Stimulated activated CD4-positive, alpha-beta T cell treated with anti-CD3 and anti-CD28 coated beads, Interleukin-12 subunit alpha, Interleukin-12 subunit beta, amount 100 ng/mL, for 4 hours (primary cell): ENCODE data around the gene C11orf65.
"Not testable (repeated sequence)": the region's sequence is repeated elsewhere in the genome, so short reads cannot be mapped to it uniquely, and the experiment has no call there.

ENCODE experiments used
- DNase-seq: peaks from one replicate; pipeline ENCODE4 v3.0.0-alpha.2; 2020

Gene C11orf65

DNA sequence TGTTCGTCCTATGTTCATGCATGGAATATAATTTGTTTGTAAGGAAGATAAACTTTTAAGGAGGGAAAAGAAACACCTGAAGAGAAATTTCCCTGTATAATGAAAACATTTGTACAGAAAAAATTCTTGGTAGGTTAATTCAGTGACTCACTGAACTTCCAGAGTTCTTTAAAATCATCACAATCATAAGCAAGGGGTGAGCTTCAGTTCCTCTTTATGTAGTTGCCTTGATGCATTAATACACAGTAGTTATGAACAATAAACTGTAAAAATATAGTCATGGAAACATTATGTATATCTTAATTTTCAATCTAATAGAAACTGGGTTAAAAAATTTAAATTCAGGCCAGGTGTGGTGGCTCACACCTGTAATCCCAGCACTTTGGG is 1.1 kb upstream of the C11orf65 start:
- DNase-seq: no peak

DNA sequence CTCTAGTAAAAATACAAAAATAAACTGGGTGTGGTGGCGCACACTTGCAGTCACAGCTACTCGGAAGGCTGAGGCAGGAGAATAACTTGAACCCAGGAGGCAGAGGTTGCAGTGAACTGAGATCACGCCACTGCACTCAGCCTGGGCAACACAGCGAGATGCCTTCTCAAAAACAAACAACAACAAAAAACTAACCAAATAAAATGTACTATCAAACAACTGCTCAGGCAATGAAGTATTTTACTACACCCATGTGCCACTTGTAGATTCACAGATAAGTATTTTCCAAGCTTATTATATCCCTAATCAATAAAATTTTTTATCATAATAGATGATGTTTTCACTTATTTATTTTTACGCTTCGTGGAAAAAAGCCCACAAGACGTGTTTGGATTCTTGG is 924 bp downstream of the C11orf65 start:
- no peak for DNase-seq

DNA sequence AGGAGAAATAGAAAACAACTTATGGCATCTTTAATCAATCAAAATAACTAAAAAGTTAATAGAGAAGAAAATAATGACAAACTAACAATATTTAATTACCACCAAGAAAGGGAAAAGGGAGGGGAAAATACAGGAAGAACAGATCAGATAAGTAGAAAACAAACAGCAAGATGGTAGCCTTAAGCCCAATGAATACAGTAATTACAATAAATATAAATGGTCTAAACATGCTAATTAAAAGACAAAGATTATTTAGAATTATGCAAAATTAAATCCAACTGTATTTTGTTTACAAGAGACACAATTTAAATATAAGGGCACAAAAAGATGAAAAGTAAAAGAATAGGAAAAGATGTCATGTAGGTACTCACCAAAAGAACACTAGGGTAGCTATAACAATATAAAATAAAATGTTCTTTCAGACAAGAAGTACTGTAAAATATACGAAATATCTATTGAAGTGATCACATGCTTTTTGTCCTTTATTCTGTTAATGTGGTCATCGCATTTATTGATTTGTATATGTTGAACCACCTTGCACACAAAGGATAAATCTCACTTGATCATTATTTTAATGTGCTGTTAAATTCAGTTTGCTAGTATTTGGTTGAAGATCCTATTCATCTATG is 14.0 kb downstream of the C11orf65 start:
- DNase-seq: no peak

DNA sequence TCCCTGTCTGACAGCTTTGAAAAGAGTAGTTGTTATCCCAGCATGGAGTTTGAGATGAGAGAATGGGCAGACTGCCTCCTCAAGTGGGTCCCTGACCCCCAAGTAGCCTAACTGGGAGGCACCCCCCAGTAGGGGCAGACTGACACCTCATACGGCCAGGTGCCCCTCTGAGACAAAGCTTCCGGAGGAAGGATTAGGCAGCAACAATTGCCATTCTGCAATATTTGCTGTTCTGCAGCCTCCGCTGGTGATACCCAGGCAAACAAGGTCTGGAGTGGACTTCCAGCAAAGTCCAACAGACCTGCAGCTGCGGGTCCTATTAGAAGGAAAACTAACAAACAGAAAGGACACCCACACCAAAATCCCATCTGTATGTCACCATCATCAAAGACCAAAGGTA is 25.9 kb downstream of the C11orf65 start:
- not testable (repeated sequence) for DNase-seq

DNA sequence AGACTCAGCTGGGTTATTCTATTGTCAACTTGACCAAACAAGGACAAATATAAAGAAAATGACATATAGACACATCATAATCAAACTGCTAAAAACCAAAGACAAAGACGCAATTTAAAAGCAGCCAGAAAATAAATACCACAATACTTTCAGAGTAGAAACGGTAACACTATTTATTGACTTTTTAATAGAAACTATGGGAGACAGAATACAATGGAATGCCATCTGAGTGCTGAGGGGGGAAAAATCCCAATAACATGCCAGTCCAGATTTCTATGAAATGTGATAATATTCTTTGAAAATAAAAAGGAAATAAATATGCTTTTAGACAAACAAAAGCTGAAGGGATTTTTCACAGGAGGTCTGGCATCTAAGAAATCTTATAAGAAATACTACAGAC is 30.7 kb downstream of the C11orf65 start:
- DNase-seq: no peak

DNA sequence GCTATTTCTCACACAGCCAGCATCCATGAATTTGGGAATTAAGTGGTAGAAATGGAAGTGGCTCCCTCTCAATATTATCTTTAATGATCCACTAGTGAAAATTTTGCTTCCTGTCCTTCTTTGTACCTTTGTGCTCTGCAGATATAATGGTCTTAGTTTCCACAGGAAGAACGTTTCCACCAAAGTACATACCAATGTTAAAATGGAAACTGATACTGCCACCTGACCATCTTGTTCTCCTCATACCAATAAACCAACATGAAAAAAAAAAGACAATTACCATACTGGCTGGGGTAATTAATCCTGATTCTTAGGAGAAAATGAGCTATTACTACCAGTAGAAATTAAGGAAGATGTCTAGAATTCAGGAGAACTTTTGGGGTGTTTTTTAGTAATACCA is 32.3 kb downstream of the C11orf65 start:
- no peak for DNase-seq

DNA sequence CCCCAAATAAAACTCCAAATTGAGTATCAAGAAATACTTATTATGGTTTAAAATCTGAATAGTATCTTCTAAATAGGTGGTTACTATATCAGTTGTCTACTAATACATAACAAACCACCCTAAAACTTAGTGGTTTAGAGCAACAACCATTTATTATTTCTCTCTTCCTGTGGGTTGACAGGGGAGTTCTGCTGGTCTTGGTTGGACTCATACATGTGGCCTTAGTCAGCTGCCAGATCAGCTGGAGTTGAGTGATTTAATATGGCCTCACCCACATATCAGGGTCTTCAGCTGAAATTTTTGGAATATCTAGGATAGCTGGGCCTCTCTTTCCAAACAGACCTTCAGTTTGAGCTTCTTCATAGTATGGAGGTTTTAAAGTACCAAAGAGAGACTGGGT is 34.5 kb downstream of the C11orf65 start:
- no peak for DNase-seq

DNA sequence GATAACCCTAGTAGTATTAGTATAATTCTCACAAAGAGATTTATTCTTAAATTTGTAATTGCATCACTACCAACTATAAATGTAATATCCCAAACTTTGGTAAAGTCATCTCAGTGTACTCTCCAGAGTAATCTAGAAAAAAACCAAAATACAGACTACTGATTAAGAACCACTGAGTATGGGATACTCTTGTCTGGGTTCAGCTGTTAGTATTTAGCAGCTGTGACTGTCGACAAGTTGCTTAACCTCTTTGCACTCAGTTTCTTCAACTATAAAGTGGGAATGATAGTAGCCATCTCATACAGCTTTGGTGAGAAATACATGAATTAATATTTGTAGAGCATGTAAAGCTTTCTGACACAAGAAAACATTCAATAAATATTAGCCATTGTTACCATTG is 35.3 kb downstream of the C11orf65 start:
- no peak for DNase-seq

DNA sequence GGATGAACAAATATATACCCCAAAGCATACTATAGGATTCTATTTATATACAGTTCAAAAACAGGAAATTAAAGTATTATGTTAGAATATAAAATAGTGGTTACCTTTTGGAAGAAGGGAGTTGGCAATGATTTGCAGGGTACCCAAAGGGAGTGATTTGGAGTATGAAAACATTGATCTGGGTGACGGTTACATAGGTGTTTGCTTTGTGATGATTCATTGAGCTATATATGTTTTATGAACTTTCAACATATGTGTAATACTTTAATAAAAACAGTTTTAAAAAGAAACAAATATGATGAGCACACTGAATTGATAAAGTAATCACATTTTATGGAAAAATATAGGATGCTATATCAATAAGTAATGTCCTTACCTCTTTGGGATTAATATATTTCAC is 36.0 kb downstream of the C11orf65 start:
- no peak for DNase-seq

DNA sequence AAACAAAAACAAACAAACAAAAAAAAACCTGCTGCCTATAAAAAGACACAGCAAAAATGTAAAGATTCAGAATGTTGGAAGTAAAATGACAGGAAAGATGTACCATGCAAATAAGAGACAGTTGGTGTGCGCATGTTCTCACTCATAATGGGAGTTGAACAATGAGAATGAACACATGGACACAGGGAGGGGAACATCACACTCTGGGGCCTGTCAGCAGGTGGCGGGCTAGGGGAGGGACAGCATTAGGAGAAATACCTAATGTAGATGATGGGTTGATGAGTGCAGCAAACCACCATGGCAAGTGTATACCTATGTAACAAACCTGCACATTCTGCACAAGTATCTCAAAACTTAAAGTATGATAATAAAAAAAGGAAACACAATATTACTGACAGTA is 49.8 kb downstream of the C11orf65 start:
- peak; percentile 10 for DNase-seq

DNA sequence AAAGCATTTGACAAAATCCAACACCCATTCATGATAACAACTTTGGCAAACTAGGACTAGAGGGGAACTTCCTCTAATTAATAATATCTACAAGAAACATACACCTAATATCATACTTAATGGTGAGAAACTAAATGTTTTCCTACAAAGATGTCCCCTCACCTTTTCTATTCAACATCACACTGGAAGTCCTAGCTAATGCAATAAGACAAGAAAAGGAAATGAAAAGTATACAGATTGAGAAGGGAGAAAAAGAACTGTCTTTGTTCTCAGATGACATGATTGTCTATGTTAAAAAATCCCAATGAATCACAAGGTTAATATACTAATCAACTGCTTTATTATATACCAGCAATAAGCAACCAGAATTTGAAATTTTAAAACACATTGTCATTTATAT is 52.4 kb downstream of the C11orf65 start:
- no peak for DNase-seq

DNA sequence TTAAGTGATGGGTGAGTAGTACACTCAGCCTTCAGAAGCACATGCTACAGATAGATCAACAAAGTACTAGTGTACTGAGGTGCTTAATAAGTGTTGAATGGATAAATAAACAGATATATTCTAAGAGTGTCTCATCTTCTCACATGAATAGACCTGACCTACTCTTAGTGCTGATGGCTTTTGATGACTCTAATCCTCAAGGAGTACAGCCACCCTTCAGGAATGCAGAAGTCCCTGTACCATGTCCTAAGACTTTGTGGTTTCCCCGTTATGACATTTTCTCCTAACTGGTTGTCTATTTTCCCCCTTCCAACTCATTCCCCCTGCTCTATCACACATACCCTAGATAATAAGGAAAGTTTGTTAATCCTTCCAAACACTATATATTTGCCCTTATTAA is 61.6 kb downstream of the C11orf65 start:
- DNase-seq: no peak

DNA sequence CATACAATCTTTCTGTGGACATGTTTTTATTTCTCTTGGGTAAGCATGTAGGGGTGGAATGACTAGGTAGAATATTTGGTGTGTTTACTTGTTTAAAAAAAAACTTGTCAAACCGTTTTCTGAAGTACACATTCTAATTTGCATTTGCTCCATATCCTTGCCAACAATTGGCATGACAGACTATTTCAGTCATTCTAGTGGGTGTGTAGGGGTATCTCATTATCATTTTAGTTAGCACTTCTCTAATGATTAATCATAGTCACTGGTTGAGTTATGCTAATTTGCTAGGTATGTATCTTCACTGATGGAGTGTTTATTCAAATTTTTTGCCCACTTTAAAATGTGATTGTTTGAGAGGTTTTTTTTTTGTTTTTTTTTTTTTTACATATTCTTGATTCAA is 64.3 kb downstream of the C11orf65 start:
- DNase-seq: no peak

DNA sequence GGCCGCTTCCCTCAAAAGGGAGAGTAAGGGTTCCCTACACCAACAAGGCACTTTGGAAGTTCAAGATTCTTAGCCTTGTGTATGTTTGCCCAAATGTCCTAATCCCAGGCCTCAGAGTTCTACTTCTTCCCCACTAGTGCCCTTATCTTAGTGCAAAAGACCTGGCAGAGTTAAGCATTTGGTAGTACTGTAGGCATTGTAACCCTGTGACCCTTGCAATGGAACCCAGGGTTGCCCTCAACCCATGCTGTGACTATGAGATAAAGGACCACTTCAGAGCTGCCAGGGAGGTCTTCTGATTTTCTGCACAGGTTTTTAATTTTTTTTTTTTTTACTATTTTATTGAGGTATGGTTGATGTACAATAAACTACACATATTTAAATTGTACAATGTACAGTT is 65.1 kb downstream of the C11orf65 start:
- DNase-seq: no peak

DNA sequence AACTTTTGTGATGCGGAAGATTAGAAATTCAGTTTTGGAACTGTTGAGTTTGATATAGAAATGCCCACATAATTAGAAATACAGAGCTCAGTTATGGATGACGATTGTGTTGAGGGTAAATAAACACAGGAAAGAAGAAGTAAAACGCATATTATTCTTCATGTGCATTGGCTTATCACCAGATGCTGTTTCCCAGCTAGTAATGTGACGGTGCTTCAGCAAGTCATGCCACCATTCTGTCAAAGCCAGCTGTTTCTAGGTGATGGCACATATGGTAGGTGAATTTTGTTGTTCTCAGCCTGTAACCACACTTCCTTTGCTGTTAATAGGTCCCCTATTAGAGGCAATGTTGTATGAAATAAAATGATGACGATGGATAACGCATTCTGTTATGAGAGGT is 68.9 kb downstream of the C11orf65 start:
- DNase-seq: no peak

DNA sequence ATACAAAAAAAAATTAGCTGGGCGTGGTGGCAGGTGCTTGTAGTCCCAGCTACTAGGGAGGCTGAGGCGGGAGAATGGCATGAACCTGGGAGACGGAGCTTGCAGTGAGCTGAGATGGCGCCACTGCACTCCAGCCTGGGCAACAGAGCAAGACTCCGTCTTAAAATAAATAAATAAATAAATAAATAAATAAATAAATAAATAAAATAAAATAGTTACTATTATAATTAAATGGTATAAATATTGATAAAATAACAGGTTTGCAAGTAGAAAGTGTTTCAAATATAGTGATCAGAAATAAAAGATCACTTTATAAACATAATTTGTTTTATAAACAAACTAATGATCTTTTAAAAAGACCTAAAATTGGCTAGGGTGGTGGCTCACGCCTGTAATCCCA is 70.7 kb downstream of the C11orf65 start:
- DNase-seq: not testable (repeated sequence)

DNA sequence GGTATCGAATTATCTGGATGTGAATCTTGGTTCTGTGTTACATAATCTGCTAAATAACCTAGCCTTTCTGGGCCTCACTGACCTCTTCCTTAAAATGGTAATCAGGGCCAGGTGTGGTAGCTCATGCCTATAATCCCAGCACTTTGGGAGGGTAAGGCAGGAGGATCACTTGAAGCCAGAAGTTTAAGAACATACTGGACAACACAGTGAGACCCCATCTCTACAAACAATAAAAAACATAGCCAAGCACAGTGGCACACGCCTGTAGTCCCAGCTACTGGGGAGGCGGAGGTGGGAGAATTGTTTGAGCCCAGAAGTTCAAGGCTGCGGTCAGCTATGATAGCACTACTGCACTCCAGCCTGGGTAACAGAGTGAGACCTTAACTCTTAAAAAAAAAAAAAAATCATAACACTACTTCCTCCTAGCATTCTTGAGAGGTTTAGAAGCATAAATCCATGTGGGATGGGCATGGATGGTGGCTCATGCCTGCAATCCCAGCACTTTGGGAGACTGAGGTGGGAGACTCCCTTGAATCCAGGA is 72.5 kb downstream of the C11orf65 start:
- no peak for DNase-seq

DNA sequence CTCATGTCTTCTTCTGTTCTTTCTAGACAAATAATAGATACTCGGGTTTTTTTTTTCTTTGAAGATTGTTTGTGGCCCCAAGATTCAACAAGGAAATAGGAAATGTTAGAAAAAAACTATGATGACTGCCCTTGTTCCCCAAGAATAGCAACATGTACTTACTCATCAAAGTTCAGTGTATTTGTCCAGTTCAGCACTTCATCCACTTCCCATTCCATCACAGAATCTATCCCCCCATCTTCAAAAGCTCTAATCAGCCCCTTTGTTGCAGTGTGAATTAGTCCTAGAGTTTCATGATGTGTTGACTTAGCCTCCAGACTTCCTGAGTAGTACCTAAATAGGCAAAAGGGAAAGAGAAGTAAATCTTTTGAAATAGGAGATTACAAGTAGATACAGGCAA is 74.3 kb downstream of the C11orf65 start:
- no peak for DNase-seq

DNA sequence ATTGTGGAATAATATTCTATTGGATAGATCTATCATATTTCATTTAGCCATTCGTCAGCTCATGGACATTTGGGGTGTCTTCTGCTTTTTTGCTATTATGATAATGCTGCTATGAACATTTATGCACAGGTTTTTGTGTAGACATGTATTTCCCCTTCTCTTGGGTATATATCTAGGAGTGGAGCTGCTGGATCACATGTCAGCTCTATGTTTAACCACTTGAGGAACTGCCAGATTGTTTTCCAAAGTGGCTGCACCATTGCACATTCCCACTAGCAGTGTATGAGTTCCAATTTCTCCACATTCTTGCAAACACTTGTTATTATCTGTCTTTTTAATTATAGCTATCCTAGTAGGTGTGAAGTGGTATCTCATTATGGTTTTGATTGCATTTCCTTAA is 75.0 kb downstream of the C11orf65 start:
- DNase-seq: no peak

DNA sequence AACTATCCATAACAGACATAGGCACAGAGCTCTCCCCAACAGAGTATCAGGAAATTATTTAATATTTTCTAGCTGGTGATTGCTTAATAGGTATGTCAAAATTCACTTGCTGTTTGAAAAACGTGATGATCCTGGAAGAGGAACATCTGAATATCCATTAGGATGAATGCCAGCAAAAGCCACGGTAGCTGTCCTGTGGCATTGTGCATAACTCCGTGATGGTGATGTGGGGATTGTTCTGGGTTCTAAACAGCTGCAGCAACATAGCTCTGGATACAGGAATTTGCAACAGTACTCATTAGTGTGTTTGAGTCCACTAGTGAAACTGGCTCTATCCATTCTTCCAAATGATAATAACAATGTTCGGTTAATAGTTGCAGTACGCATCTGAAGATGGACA is 78.8 kb downstream of the C11orf65 start:
- no peak for DNase-seq

DNA sequence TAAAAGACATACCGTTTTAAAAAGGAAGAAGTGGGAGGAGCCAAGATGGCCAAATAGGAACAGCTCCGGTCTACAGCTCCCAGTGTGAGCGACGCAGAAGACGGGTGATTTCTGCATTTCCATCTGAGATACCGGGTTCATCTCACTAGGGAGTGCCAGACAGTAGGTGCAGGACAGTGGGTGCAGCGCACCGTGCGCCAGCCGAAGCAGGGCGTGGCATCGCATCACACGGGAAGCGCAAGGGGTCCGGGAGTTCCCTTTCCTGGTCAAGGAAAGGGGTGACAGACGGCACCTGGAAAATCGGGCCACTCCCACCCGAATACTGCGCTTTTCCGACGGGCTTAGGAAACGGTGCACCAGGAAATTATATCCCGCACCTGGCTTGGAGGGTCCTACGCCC is 93.8 kb downstream of the C11orf65 start:
- not testable (repeated sequence) for DNase-seq

DNA sequence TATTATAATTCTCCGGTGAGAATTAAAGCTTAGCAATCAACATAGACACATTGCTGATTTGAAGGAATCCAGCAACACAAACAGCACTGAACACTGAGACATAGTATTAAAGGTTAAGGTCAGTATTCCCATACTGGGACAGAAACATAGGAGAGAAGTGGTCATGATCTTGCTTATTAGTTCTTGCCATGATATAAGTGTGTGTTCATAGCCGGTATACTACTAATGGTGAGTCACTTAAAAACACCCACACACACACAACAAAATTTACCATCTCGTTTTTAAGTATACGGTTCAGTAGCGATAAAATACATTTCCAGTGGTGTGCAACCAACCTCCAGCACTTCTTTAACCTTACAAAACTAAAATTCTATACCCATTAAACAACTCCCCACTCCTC is 96.3 kb downstream of the C11orf65 start:
- DNase-seq: no peak

DNA sequence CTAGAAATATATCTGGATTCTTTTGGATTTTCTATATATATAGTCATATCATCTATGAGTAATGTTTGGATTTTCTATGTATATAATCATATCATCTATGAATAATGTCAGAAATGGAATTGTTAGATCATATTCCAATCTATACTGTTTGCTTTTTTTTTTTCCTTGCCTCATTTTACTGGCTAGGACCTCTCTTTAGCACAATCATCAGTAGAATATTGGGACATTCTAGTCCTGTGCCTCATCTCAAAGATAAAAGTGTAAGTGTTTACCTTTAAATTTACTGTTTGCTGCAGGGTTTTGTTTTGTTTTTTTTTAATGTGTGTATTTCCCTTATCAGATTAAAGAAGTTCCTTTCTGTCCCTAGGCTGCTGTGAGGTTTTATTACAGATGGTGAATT is 97.0 kb downstream of the C11orf65 start:
- no peak for DNase-seq

DNA sequence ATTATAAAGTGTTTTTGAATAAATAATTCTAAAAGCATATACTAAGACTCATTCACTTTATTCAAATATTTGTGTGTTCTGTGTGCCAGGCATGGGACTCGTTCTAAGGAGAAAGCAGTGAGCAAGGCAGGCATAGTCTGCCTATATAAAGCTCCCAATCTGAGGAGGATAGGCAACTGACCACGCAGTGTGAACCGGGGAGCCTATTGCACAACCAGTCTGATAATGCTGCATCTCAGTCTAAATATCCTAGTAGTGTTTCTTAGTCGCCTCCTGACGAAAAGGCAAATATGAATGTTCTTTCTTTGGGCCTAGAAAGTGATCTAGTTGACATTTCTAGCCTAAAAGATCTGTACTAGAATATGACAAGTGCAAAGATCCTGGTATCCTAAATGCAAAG is 98.3 kb downstream of the C11orf65 start:
- no peak for DNase-seq

DNA sequence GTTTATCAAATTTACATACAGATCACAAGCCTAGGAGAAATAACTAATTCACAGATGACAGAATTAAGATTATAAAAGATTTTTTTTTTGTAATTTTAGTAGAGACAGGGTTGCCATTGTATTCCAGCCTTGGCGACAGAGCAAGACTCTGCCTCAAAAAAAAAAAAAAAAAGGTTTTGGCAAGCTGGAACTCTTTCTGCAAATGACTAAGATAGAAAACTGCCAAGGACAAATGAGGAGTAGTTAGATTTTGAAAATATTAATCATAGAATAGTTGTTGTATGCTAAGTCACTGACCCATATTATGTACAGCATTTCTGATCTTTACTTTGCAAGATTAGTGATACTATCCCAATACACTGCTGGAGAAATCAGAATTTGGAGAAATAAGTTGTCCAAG is 99.2 kb downstream of the C11orf65 start:
- no peak for DNase-seq

DNA sequence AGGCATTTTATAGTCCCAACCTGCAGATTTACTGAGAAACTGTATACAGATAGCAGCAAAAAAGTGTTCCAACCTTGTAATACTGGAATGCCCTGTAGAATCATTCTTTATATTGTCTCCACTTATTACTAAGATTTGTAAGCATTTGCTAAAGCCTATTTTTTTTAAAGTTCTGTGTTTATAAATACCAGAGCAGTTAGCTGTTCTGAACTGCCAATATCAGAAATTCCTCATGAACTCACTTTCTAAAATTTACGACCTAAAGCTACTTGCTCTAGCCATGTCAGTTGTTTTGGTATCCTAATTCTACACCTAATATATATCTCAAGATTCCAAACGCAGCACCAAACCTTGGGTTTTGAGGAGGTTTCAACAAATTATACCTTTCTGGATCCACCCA is 103.2 kb downstream of the C11orf65 start:
- DNase-seq: no peak
